Measurements from ENCODE around the gene CCDC88B. TPM values are rescaled to one million over a fixed set of nuclear protein-coding genes. Genes with fewer than 3 reads are reported as not detected.

The CCDC88B gene
- total and polyA plus RNA-seq, 2 of the 8 experiments (the other 6 are each of a cell fraction or from before 2014, with no cell fraction given): 5.9 to 12.5 TPM

- Histone ChIP-seq H3K4me1 (replicated peaks in 1 of 4; ENCODE audit: control insufficient read depth in 3 of 4, insufficient read depth in 4 of 4, low read length in 3 of 4) (peaks cover 0 to 39% (median 30%) of the 10 kb centered on the region in 4 experiments; a peak in 6 of 7 replicates), H3K79me1 (ENCODE audit: low read depth, low read length) (no peaks in the 10 kb centered on the region; the same call in 1 of the 2 replicates), H2BK120ac (replicated peaks; ENCODE audit: low read depth, low read length) (peak within 1 kb of the TSS; percentile 27), H4K5ac (ENCODE audit: insufficient read length, low read depth, low read length) (peak within 1 kb of the TSS; percentile 60), H3K27me3 (replicated peaks in 1 of 4; ENCODE audit: control insufficient read depth in 3 of 4, extremely low read depth in 1 of 4, insufficient read depth in 3 of 4, low read length in 3 of 4) (no peaks in the 10 kb centered on the region), H2BK15ac (ENCODE audit: low read length) (peak within 1 kb of the TSS; percentile 61; the same call in 1 of the 2 replicates), H3K27ac (ENCODE audit: low read depth, low read length) (no peak within 1 kb of the TSS; the same call in 1 of the 2 replicates), H4K91ac (replicated peaks; ENCODE audit: insufficient read length, low read length) (peak within 1 kb of the TSS; percentile 95), H3K79me2 (ENCODE audit: control insufficient read depth in 1 of 2, insufficient read depth in 2 of 2, low read length in 2 of 2) (no peaks in the 10 kb centered on the region), H4K20me1 (replicated peaks in 1 of 2; ENCODE audit: control insufficient read depth in 1 of 2, insufficient read depth in 2 of 2, low read length in 2 of 2) (peaks cover 0 to 4% of the 10 kb centered on the region in 2 experiments), H3K23ac (ENCODE audit: insufficient read length) (no peak within 1 kb of the TSS), H3K9ac (replicated peaks in 1 of 4; ENCODE audit: extremely low read depth in 1 of 4, low read depth in 3 of 4, low read length in 3 of 4) (peak within 1 kb of the TSS in 3 of 4 experiments; percentile 54 to 79 (median 54); a peak in 4 of 7 replicates), H2AFZ (ENCODE audit: low read length) (0 out of 2 replicates have a peak within 1 kb of the TSS, but pooled peaks have one; percentile 61), H3K23me2 (ENCODE audit: low read depth, low read length) (peaks cover 7% of the 10 kb centered on the region; the same call in 1 of the 2 replicates), H3K56ac (replicated peaks; ENCODE audit: insufficient read length, low read depth, low read length) (peak within 1 kb of the TSS; percentile 84), H3K4ac (replicated peaks; ENCODE audit: insufficient read length, low read depth, low read length) (peak within 1 kb of the TSS; percentile 96), H2BK20ac (ENCODE audit: low read length) (peak within 1 kb of the TSS; percentile 90; the same call in 1 of the 2 replicates), H3K14ac (ENCODE audit: insufficient read length) (peak within 1 kb of the TSS; percentile 94), H2BK5ac (ENCODE audit: low read depth, low read length) (peak within 1 kb of the TSS; percentile 81; the same call in 1 of the 2 replicates), H2BK12ac (ENCODE audit: low read depth, low read length) (peak within 1 kb of the TSS; percentile 97; the same call in 1 of the 2 replicates), H3K36me3 (ENCODE audit: control insufficient read depth in 2 of 4, insufficient read depth in 4 of 4, low read length in 3 of 4) (peaks cover 0 to 9% (median 3%) of the 10 kb centered on the region in 4 experiments; a peak in 3 of 8 replicates), H2AK5ac (ENCODE audit: low read depth, low read length) (peak within 1 kb of the TSS; percentile 43; the same call in 1 of the 2 replicates), H3K9me3 (ENCODE audit: insufficient read depth in 2 of 2, low read depth in 1 of 2, low read length in 1 of 2) (no peaks in the 10 kb centered on the region), H3K4me2 (ENCODE audit: insufficient read depth in 1 of 2, low read depth in 2 of 2, low read length in 2 of 2) (peak within 1 kb of the TSS; percentile 87 to 89), H3K18ac (ENCODE audit: extremely low read depth, low read length) (peak within 1 kb of the TSS; percentile 97), H3K4me3 (ENCODE audit: extremely low read depth in 1 of 4, insufficient read depth in 2 of 4, low read depth in 3 of 4, low read length in 4 of 4) (peak within 1 kb of the TSS; percentile 61 to 83 (median 72)), H4K8ac (ENCODE audit: extremely low read depth, insufficient read depth, low read length) (peak within 1 kb of the TSS; percentile 96)
- 3% methylated on average over 42 of the region's 70 CpGs; no CpG with 5 or more reads in 1 of the 2 experiments for WGBS, 2 experiments (ENCODE audit: extremely low coverage in 1 of 2, insufficient coverage in 1 of 2, insufficient read length in 1 of 2, insufficient replicate concordance in 2 of 2, low coverage in 1 of 2, low lambda C conversion rate in 2 of 2, missing lambda C conversion rate in 1 of 2)
- peak in 1 of 2 experiments; percentile 75 for DNase-seq (ENCODE audit: low read depth in 1 of 2, low spot score in 2 of 2)
- ChIA-PET CTCF (ENCODE audit: partially characterized antibody) (interaction anchor here (0.5 to 37.6 kb wide), 10 partner anchors 9 to 496 kb away, joined by 3 to 614 read pairs (median 6); partner anchors contain the start of genes CATSPERZ, CCDC88B, ESRRA and PRDX5), POLR2A (ENCODE audit: partially characterized antibody) (interaction anchor here (1.0 to 3.6 kb wide), 11 partner anchors 11 to 175 kb away, joined by 3 to 14 read pairs (median 3); no protein-coding TSS in a partner anchor)
- no peak for FAIRE-seq
- no peak for TF ChIP-seq SAP30 (IDR thresholded peaks at IDR 0.05; ENCODE audit: insufficient read depth, insufficient replicate concordance, low read length)
- no peak for TF ChIP-seq CTBP2 (IDR thresholded peaks at IDR 0.05; ENCODE audit: borderline replicate concordance, insufficient read depth, insufficient read length, low read length)
- TF ChIP-seq ZNF274 (IDR thresholded peaks at IDR 0.05; ENCODE audit: borderline replicate concordance, extremely low read depth, low read length): no peak
- no peak for TF ChIP-seq JUND (IDR thresholded peaks at IDR 0.05; ENCODE audit: low read length)
- TF ChIP-seq ASH2L (IDR thresholded peaks at IDR 0.05; ENCODE audit: low read length): peak; percentile 37
- TF ChIP-seq MAX (IDR thresholded peaks at IDR 0.05): peak; percentile 59; the same call in 1 of the 2 replicates
- TF ChIP-seq RBBP5 (IDR thresholded peaks at IDR 0.05; ENCODE audit: borderline replicate concordance, low read depth, low read length): 0 out of 2 replicates have a peak, but pooled peaks have one; percentile 18
- no peak for TF ChIP-seq GABPA (IDR thresholded peaks at IDR 0.05; ENCODE audit: borderline replicate concordance, insufficient read depth, low read length)
- TF ChIP-seq SP4 (IDR thresholded peaks at IDR 0.05; ENCODE audit: low read length): 0 out of 2 replicates have a peak, but pooled peaks have one; percentile 14
These were observed 19.1 kb downstream of the CCDC88B start, which contains the start of gene RPS6KA4 for GRCh38 chr11:64358907-64359711. TSS of gene RPS6KA4 (plus strand) at chr11:64359162. CDS start at chr11:64359236, 74 bp downstream.

Data from H1 (cell line).